DND-41 (cell line): ENCODE results near the gene BMP5.

Source experiments
- ATAC-seq: fragments of 200-7000 bp; cut with Tn5 transposase; 3 replicates; pipeline ENCODE4 v1.9.1; 2021; ENCODE audit warnings: low read depth; ENCODE audit not compliant: insufficient read depth
- DNase-seq: peaks from one replicate; pipeline ENCODE4 v3.0.0-alpha.2; 2020
- H2AFZ ChIP-seq: 2 replicates; pipeline ENCODE4 v1.6.0; 2012; ENCODE audit warnings: low read depth, low read length
- H3K27ac ChIP-seq: 2 replicates; pipeline ENCODE4 v1.5.1; 2012; ENCODE audit warnings: low read length, inconsistent platforms
- H3K27me3 ChIP-seq: fragments of 200-600 bp; sonication (generic); 2 replicates; pipeline ENCODE4 v1.6.0; 2012; ENCODE audit warnings: low read length, mild to moderate bottlenecking, inconsistent platforms; ENCODE audit not compliant: insufficient read depth, poor library complexity
- H3K36me3 ChIP-seq: 2 replicates; pipeline ENCODE4 v1.5.1; 2012; ENCODE audit warnings: low read length, inconsistent platforms; ENCODE audit not compliant: insufficient read depth
- H3K4me1 ChIP-seq: 2 replicates; pipeline ENCODE4 v1.5.1; 2012; ENCODE audit warnings: mild to moderate bottlenecking, low read length; ENCODE audit not compliant: insufficient read depth
- H3K4me2 ChIP-seq: 2 replicates; pipeline ENCODE4 v1.6.0; 2012; ENCODE audit warnings: mild to moderate bottlenecking, moderate library complexity, low read length, inconsistent platforms; ENCODE audit not compliant: insufficient read depth
- H3K4me3 ChIP-seq, 2 experiments: fragments of 200-600 bp in 1 of 2; shearing (Covaris generic) in 1 of 2; 2 replicates each; pipeline ENCODE4 v1.5.1; 2012 to 2016; ENCODE audit warnings: inconsistent platforms in 2 of 2, low read length in 2 of 2, mild to moderate bottlenecking in 2 of 2, low read depth in 1 of 2, moderate library complexity in 1 of 2
- H3K79me2 ChIP-seq: 2 replicates; pipeline ENCODE4 v1.6.0; 2012; ENCODE audit warnings: low read length, inconsistent platforms; ENCODE audit not compliant: insufficient read depth
- H3K9ac ChIP-seq: 2 replicates; pipeline ENCODE4 v1.6.0; 2012; ENCODE audit warnings: low read depth, mild to moderate bottlenecking, inconsistent platforms, low read length, moderate library complexity
- H3K9me3 ChIP-seq: 2 replicates; pipeline ENCODE4 v1.5.1; 2012; ENCODE audit warnings: low read length, moderate library complexity, mild to moderate bottlenecking, inconsistent platforms; ENCODE audit not compliant: insufficient read depth, severe bottlenecking
- H4K20me1 ChIP-seq: 2 replicates; pipeline ENCODE4 v1.6.0; 2012; ENCODE audit warnings: low read length; ENCODE audit not compliant: insufficient read depth
- EZH2 ChIP-seq: IDR thresholded peaks from 3 replicates; pipeline ENCODE4 v1.6.1; 2012; ENCODE audit warnings: borderline replicate concordance, low read depth, mild to moderate bottlenecking, moderate library complexity, low read length, inconsistent platforms; ENCODE audit not compliant: severe bottlenecking
- TF ChIP-seq, protein P1 (sequence below): IDR thresholded peaks from 2 replicates; pipeline ENCODE4 v1.5.1; 2012; ENCODE audit warnings: borderline replicate concordance, low read length, moderate library complexity, mild to moderate bottlenecking; ENCODE audit not compliant: poor library complexity, severe bottlenecking; ENCODE audit errors: extremely low read depth

Gene BMP5

DNA sequence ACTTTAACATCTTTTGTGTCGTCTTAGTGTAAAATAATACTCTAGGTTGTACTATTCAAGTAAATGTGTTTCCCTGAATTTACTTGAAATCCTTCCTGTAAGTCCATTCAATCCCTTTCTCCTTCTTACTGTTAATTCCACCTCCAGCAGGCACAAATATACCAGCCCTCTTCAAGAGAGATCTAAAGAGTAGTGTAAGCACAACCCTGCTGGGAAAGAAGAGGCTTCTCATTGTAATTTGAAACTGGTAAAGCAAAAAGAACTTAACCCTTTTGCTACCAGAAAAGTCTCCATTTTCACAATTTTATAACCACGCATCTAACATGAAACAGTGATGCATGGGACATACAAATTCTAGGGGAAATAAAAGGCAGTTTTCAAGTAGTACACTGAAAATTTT is at the start of gene BMP5:
TSS of gene BMP5 (minus strand) at position 191 of the 400 bp plus-strand sequence. CDS start 725 bp downstream, outside the sequence.
- H4K20me1 ChIP-seq, result no peaks in the 10 kb centered on the region
- no peak within 1 kb of the TSS for H3K4me2 ChIP-seq
- ATAC-seq (no peak), DNase-seq (no peak)
- H3K79me2 ChIP-seq, result no peaks in the 10 kb centered on the region
- H3K27ac ChIP-seq, result no peak within 1 kb of the TSS
- no peak within 1 kb of the TSS for H3K4me3 ChIP-seq
- no peaks in the 10 kb centered on the region for H3K4me1 ChIP-seq
- TF ChIP-seq, protein P1, sequence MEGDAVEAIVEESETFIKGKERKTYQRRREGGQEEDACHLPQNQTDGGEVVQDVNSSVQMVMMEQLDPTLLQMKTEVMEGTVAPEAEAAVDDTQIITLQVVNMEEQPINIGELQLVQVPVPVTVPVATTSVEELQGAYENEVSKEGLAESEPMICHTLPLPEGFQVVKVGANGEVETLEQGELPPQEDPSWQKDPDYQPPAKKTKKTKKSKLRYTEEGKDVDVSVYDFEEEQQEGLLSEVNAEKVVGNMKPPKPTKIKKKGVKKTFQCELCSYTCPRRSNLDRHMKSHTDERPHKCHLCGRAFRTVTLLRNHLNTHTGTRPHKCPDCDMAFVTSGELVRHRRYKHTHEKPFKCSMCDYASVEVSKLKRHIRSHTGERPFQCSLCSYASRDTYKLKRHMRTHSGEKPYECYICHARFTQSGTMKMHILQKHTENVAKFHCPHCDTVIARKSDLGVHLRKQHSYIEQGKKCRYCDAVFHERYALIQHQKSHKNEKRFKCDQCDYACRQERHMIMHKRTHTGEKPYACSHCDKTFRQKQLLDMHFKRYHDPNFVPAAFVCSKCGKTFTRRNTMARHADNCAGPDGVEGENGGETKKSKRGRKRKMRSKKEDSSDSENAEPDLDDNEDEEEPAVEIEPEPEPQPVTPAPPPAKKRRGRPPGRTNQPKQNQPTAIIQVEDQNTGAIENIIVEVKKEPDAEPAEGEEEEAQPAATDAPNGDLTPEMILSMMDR, result no peak
- TF ChIP-seq EZH2, result no peak
- no peaks in the 10 kb centered on the region for H3K36me3 ChIP-seq
- H3K9me3 ChIP-seq, result no peaks in the 10 kb centered on the region
- H3K9ac ChIP-seq, result no peak within 1 kb of the TSS
- H2AFZ ChIP-seq, result no peak within 1 kb of the TSS
- no peaks in the 10 kb centered on the region for H3K27me3 ChIP-seq

DNA sequence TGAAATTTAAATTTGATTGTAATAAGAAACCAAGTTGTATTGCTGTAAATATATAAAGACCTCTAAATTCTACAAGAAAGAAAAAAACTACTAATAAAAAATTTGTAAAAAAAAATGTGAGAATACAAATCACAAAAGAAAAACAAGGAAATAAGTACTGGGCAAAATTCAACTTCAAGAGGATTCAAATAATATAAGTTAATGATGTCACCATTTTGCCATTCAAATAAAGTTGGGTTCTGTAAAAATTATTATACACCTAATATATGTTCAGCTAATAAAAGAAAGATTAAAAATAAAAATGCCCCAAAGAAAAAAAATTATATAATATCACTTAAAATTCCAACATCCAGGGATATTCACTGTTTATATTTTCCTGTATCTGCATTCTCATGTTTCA is 47.0 kb upstream of the BMP5 start:
- H3K4me2 ChIP-seq, result no peak overlapping the region
- no peak overlapping the region for H3K9ac ChIP-seq
- no peaks in the 10 kb centered on the region for H4K20me1 ChIP-seq
- no peak overlapping the region for H3K27ac ChIP-seq
- no peaks in the 10 kb centered on the region for H3K9me3 ChIP-seq
- H3K27me3 ChIP-seq, result no peaks in the 10 kb centered on the region
- no peaks in the 10 kb centered on the region for H3K79me2 ChIP-seq
- H3K4me1 ChIP-seq, result no peaks in the 10 kb centered on the region
- no peak overlapping the region for H3K4me3 ChIP-seq
- H3K36me3 ChIP-seq, result no peaks in the 10 kb centered on the region
- no peak overlapping the region for H2AFZ ChIP-seq
- no peak for ATAC-seq
- TF ChIP-seq, protein P1, result no peak
- TF ChIP-seq EZH2, result no peak
- DNase-seq, result no peak

DNA sequence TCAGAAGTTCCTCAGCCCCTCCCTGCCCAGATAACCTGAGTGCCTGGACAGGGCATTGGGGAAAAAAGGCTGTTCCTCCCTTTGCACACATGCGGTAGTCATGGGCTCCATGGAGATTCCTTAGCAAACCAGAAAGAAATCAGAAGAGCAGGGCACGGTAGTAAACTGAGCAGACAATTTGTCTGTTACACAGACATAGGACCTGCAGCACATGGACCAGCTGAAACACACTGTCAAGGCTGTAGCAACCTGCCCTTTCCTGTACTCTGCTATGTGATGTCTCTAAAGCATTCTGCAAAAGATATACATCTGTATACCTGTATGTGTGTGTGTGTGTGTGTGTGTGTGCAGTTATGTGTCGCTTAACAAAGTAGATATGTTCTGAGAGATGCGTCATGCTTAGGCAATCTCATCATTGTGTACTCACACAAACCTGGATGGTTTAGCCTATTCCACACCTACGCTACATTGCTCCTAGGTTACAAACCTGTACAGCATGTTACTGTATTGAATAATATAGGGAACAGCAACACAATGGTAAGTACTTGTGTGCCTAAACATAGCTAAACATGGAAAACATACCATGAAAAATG is 44.4 kb upstream of the BMP5 start:
- no peak for TF ChIP-seq EZH2
- TF ChIP-seq, protein P1, result no peak
- Histone ChIP-seq H3K4me1 (no peaks in the 10 kb centered on the region), H4K20me1 (no peaks in the 10 kb centered on the region), H3K4me2 (no peak overlapping the region), H3K36me3 (no peaks in the 10 kb centered on the region), H3K79me2 (no peaks in the 10 kb centered on the region), H3K9me3 (no peaks in the 10 kb centered on the region), H3K27me3 (no peaks in the 10 kb centered on the region), H2AFZ (no peak overlapping the region), H3K27ac (no peak overlapping the region), H3K4me3 (no peak overlapping the region), H3K9ac (no peak overlapping the region)
- DNase-seq (no peak), ATAC-seq (no peak)

DNA sequence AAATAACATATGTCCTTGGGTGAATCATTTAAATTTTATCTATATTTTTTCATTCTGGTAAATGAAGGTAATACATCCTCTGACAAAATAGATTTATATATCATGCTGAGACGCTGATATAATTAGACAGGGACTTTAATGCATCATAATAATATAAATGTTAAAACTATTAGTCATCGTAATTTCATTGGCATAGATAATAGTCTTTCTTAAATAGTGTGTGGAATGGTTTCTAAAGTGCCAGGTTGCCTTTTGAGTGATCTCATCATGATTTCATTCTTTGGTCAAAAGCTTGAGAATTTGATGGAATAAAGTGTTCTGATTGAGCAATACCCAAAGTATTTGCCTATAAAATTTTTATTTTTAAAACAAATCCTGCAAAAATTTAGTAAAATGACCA is 43.2 kb upstream of the BMP5 start:
- H3K9ac ChIP-seq, result no peak overlapping the region
- H3K36me3 ChIP-seq, result no peaks in the 10 kb centered on the region
- TF ChIP-seq EZH2, result no peak
- TF ChIP-seq, protein P1, result no peak
- no peak overlapping the region for H3K4me3 ChIP-seq
- no peak for ATAC-seq
- no peak overlapping the region for H3K27ac ChIP-seq
- H2AFZ ChIP-seq, result no peak overlapping the region
- H3K79me2 ChIP-seq, result no peaks in the 10 kb centered on the region
- DNase-seq, result no peak
- H3K27me3 ChIP-seq, result no peaks in the 10 kb centered on the region
- no peak overlapping the region for H3K4me2 ChIP-seq
- H3K4me1 ChIP-seq, result no peaks in the 10 kb centered on the region
- no peaks in the 10 kb centered on the region for H3K9me3 ChIP-seq
- H4K20me1 ChIP-seq, result no peaks in the 10 kb centered on the region
